ENCODE data around the gene CSPG4. TPM values are rescaled to one million over a fixed set of nuclear protein-coding genes. Genes with fewer than 3 reads are reported as not detected.
"Not testable (repeated sequence)": the region's sequence is repeated elsewhere in the genome, so short reads cannot be mapped to it uniquely, and the experiment has no call there.

CSPG4 gene
- total and polyA plus RNA-seq, 10 donors, result 0.89 to 28.6 (median 7.4) TPM

DNA sequence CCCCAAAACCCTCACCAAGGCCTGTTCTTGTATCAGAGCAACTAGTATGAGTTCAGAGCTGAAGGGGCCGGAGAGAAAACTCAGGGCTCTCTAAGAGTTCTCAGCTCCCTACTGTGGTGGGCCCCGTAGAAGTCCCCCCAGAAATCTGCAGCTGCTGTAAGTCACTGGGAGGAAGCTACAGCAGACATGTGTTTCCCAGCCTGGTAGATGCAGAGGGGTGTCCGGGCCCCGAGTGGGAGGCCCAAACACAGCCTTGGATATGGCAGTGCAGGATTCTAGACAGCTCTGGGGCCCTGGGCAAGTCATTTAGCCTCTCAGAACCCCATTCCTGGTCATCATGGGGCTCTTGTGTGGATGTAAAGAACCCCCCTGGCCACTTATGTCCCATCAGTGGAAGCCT, 39.2 kb upstream of the CSPG4 start:
- Histone ChIP-seq H3K27ac (no peak overlapping the region), H3K4me3 (no peak overlapping the region), H3K36me3 (no peaks in the 10 kb centered on the region), H3K4me1 (peaks cover 0 to 16% (median 2%) of the 10 kb centered on the region in 6 donors), H3K27me3 (replicated peaks in 1 of 7) (peaks cover 0 to 5% (median 0%) of the 10 kb centered on the region in 7 donors), H3K9me3 (no peaks in the 10 kb centered on the region)
- WGBS, 5 donors, result 49 to 63% (median 57%) methylated on average over 4 of the region's 4 CpGs
- no peak for DNase-seq
- intact Hi-C loops (cut with DNase I; ENCODE audit: low total_unique reads), result no loop called here
- TF ChIP-seq POLR2AphosphoS5 (IDR thresholded peaks at IDR 0.05), result no peak
- TF ChIP-seq, protein P1, sequence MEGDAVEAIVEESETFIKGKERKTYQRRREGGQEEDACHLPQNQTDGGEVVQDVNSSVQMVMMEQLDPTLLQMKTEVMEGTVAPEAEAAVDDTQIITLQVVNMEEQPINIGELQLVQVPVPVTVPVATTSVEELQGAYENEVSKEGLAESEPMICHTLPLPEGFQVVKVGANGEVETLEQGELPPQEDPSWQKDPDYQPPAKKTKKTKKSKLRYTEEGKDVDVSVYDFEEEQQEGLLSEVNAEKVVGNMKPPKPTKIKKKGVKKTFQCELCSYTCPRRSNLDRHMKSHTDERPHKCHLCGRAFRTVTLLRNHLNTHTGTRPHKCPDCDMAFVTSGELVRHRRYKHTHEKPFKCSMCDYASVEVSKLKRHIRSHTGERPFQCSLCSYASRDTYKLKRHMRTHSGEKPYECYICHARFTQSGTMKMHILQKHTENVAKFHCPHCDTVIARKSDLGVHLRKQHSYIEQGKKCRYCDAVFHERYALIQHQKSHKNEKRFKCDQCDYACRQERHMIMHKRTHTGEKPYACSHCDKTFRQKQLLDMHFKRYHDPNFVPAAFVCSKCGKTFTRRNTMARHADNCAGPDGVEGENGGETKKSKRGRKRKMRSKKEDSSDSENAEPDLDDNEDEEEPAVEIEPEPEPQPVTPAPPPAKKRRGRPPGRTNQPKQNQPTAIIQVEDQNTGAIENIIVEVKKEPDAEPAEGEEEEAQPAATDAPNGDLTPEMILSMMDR (IDR thresholded peaks at IDR 0.05 in 8 of 11, conservative IDR thresholded peaks at IDR 0.05 in 3 of 11), result no peak
- no peak for TF ChIP-seq POLR2A (IDR thresholded peaks at IDR 0.05)

DNA sequence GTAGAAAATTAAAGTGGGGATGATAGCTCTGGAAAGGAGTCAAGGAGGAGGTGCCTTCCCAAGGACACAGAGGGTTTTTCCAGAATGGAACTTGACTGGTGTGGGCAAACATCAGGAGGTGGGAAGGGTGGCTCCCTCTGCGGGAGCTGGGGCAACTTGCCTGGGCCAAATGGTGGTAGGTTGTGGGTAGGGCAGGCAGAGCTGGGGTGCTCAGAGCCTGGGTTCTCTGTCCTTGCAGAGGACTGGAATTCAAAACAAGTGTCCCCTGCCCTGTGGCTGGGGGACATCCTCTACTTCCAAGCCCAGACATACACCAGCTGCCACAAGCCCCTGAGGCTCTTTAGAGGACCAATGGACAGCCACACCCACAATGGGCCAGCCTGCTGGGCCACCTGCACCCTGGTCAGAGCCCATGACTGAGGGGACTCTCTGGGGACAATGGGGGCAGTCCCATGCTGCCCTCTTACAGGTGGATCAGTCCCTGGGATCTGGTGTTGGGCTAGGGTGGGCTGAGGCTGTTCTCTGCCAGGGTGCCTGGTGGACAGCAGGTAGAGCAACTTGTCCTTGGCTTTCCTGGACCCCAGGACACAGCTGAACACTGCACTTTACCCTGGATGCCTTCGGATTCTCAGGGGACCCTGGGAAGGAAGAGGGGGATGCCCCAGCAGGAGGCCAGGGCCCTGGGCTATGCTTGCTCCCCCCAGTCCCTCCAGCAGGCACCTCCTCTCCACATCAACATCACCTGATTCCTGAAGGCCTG, 38.6 kb upstream of the CSPG4 start:
- WGBS, 5 donors, result 43 to 89% (median 58%) methylated on average over 2 of the region's 2 CpGs
- intact Hi-C loops (cut with DNase I; ENCODE audit: low total_unique reads), result no loop called here
- no peaks in the 10 kb centered on the region for H3K36me3 ChIP-seq
- no peaks in the 10 kb centered on the region for H3K9me3 ChIP-seq
- TF ChIP-seq POLR2A (IDR thresholded peaks at IDR 0.05) (no peak), POLR2AphosphoS5 (IDR thresholded peaks at IDR 0.05) (no peak)
- TF ChIP-seq, protein P1 (IDR thresholded peaks at IDR 0.05 in 8 of 11, conservative IDR thresholded peaks at IDR 0.05 in 3 of 11), result no peak
- H3K4me1 ChIP-seq, result peaks cover 0 to 16% (median 2%) of the 10 kb centered on the region in 6 donors
- no peak overlapping the region for H3K27ac ChIP-seq
- H3K4me3 ChIP-seq, result no peak overlapping the region
- DNase-seq, result peak; percentile 61
- H3K27me3 ChIP-seq (replicated peaks in 1 of 7), result peaks cover 0 to 11% (median 0%) of the 10 kb centered on the region in 7 donors

GRCh38 chr15:75750261-75751050, 37.8 kb upstream of the CSPG4 start:
- no peak for DNase-seq
- peaks cover 0 to 11% (median 0%) of the 10 kb centered on the region in 7 donors for H3K27me3 ChIP-seq (replicated peaks in 1 of 7)
- intact Hi-C loops (cut with DNase I; ENCODE audit: low total_unique reads), result no loop called here
- no peaks in the 10 kb centered on the region for H3K9me3 ChIP-seq
- no peak overlapping the region for H3K27ac ChIP-seq
- no peak overlapping the region for H3K4me3 ChIP-seq
- H3K36me3 ChIP-seq, result no peaks in the 10 kb centered on the region
- WGBS, 5 donors, result 91 to 96% (median 95%) methylated on average over 10 of the region's 10 CpGs
- H3K4me1 ChIP-seq, result peaks cover 0 to 16% (median 2%) of the 10 kb centered on the region in 6 donors
- TF ChIP-seq, protein P1 (IDR thresholded peaks at IDR 0.05 in 8 of 11, conservative IDR thresholded peaks at IDR 0.05 in 3 of 11), result no peak

- Histone ChIP-seq H3K4me3 (no peak overlapping the region), H3K9me3 (no peaks in the 10 kb centered on the region), H3K4me1 (peaks cover 0 to 16% (median 2%) of the 10 kb centered on the region in 6 donors), H3K36me3 (no peaks in the 10 kb centered on the region), H3K27ac (no peak overlapping the region), H3K27me3 (replicated peaks in 1 of 7) (peaks cover 0 to 15% (median 0%) of the 10 kb centered on the region in 7 donors)
- TF ChIP-seq POLR2A (IDR thresholded peaks at IDR 0.05) (no peak), POLR2AphosphoS5 (IDR thresholded peaks at IDR 0.05) (no peak)
- TF ChIP-seq, protein P1 (IDR thresholded peaks at IDR 0.05 in 8 of 11, conservative IDR thresholded peaks at IDR 0.05 in 3 of 11), result no peak
- intact Hi-C loops (cut with DNase I; ENCODE audit: low total_unique reads), result no loop called here
- peak; percentile 63 for DNase-seq
- WGBS, 5 donors, result 82 to 93% (median 91%) methylated on average over 4 of the region's 4 CpGs
These were observed 37.2 kb upstream of the CSPG4 start for GRCh38 chr15:75749820-75750219.

- Histone ChIP-seq H3K4me1 (peaks cover 0 to 16% (median 2%) of the 10 kb centered on the region in 6 donors), H3K27me3 (replicated peaks in 1 of 7) (peaks cover 0 to 18% (median 0%) of the 10 kb centered on the region in 7 donors)
- H3K27ac ChIP-seq; intact Hi-C loops (cut with DNase I; ENCODE audit: low total_unique reads); DNase-seq; H3K4me3 ChIP-seq; H3K9me3 ChIP-seq; H3K36me3 ChIP-seq: not testable (repeated sequence)
- WGBS, 5 donors, result 27 to 58% (median 51%) methylated on average over 5 to 10 of the region's 10 CpGs
These were observed 36.2 kb upstream of the CSPG4 start for GRCh38 chr15:75748882-75749281.

- intact Hi-C loops (cut with DNase I; ENCODE audit: low total_unique reads); DNase-seq; H3K27ac ChIP-seq; H3K36me3 ChIP-seq; H3K4me3 ChIP-seq; H3K9me3 ChIP-seq: not testable (repeated sequence)
- H3K27me3 ChIP-seq (replicated peaks in 1 of 7), result peaks cover 0 to 25% (median 0%) of the 10 kb centered on the region in 7 donors
- peaks cover 0 to 16% (median 2%) of the 10 kb centered on the region in 6 donors for H3K4me1 ChIP-seq
- WGBS, 5 donors, result 92 to 97% (median 95%) methylated on average over 5 of the region's 5 CpGs
These were observed 34.5 kb upstream of the CSPG4 start for GRCh38 chr15:75747121-75747520.
